CMK (cell line): Measurements from ENCODE around the gene DEFB131B.
"Not testable (repeated sequence)": the region's sequence is repeated elsewhere in the genome, so short reads cannot be mapped to it uniquely, and the experiment has no call there.

ENCODE experiments used
- DNase-seq: peaks from one replicate; pipeline ENCODE4 v3.0.0-alpha.2; 2010; ENCODE audit warnings: low read depth

Gene DEFB131B

DNA sequence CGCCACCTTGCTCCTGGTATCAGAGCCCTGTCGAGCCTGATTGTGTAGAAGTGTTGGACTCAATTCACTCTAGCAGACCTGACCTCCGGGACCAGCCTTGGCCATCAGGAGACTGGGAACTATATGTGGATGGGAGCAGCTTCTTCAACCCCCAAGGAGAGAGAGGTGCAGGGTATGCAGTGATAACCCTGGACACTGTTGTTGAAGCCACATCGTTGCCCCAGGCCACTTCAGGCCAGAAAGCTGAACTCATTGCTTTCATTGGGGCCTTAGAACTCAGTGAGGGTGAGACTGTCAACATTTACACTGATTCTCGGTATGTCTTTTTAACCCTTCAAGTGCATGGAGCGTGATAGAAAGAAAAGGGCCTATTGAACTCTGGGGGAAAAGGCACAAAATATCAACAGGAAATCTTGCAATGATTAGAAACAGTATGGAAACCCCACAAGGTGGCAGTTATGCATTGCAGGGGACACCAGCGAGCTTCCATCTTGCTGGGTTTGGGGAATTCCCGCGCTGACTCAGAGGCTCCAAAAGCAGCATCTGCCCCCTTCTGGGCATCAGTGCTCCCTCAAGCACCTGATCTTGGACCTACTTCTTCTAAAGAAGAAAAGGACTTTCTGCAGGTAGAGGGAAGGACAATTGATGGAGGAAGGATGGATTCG, 33.2 kb downstream of the DEFB131B start:
- not testable (repeated sequence) for DNase-seq

DNA sequence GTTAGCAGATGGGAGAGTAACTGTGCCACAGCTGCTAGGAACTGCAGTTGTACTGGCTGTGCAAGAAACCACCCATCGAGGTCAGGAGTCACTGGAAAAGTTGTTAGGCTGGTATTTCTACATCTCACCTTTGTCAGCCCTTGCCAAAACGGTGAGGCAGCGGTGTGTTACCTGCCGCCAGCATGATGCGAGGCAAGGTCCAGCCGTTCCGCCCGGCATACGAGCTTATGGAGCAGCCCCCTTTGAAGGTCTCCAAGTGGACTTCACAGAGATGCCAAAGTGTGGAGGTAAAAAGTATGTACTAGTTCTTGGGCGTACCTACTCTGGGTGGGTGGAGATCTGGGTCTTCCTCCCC, 33.7 kb downstream of the DEFB131B start:
- not testable (repeated sequence) for DNase-seq

DNA sequence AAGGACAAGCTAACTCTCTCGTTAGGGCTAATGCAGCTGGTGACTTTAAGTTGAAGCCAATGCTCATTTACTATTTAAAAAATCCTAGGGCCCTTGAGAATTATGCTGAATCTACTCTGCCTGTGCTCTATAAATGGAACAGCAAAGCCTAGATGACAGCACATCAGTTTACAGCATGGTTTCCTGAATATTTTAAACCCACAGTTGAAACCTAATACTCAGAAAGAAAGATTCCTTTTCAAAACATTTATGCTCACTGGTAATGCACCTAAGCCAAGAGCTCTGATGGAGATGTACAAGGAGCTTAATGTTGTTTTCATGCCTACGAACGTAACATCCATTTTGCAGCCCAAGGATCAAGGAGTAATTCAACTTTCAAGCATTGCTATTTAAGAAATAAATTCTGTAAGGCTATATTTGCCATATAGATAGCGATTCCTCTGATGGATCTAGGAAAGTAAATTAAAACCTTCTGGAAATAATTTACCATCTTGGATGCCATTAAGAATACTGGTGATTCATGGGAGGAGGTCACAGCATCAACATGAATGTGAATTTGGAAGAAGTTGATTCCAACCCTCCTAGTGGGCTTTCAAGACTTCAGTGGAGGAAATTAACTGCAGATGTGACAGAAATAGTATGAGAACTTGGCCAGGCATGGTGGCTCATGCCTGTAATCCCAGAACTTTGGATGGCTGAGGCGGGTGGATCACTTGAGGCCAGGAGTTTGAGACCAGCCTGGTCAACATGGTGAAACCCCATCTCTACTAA, 35.7 kb downstream of the DEFB131B start:
- no peak for DNase-seq

DNA sequence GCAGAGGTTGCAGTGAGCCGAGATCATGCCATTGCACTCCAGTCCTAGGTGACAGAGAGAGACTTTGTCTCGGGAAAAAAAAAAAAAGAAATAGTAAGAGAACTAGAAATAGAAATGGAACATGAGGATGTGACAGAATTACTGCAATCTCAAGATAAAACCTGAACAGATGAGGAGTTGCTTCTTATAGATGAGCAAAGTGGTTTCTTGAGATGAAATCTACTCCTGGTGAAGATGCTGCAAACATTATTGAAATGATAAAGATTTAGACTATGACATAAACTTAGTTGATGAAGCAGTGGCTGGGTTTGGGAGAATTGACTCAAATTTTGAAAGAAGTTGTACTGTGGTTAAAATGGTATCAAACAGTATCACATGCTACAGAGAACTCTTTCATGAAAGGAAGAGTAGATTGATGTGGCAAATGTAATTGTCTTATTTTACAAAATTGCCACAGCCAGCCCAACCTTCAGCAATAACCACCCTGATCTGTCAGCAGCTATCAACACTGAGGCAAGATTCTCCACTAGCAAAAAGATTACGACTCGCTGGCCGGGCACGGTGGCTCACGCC, 36.5 kb downstream of the DEFB131B start:
- DNase-seq = no peak

DNA sequence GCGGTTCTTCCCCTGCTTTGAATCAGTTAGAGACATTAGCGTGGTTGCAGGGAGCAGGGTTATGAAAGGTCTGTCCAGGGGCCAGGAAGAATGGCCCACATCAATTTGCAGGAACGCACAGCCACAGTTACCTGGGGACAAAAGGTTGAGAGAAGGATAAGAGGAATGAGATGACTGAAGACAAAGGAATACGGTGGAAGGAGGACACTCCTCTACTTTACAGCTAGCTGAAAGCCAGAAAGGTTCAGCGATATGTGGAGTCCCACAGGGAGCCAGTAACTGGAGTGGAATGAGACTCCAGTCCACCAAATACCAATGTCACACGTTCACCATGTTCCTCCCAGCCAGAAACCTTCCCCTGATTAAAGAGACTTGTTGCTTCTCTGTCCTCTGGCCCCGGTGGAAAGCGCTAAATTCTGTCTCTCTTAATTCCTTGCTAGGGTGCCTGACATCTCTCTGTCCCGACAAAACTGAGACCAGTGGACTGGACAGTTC, 39.4 kb downstream of the DEFB131B start:
- DNase-seq = no peak

DNA sequence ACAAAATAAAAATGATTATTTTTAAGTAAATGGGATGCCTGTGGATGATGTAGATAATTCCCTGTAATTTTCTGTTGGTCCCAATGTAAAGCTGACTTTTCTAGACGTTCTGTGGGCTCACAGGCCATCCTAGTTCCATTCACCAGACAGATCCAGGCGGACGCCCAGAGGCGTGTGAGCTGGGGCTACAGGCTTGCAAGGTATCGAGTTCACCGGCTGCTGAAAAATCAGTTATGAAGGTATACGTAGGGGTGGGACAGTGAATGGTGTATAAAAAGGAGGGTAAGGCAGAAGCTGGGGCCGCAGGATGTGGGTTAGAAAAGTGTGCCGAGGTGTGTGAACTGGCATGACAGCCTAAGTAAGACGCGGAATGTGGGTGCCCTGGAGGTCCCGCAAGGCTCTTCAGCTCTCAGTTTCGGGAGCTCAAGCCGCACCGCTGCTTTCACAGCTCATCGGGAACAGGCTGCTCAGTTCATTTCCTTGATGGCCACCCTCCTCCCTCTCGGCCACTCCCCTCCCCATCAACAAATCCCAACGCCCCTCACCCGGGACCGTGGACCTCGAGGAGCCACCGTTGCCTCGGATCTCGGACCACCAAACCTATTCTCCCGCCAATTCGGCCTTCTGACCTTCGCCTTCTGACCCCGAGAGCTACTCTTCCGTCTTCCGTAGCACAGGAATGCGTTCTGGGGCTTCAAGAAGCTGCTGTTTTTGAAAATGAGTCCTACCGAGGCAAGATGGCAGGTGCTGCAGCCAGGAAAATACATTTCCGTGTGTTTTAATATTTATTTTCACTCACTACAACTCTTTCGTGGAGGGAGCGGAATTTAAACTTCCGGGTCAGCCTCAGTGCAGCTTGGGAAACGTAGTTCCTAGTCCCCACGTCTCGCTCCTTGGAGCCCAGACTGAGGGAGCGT, 49.8 kb downstream of the DEFB131B start, which contains the start of gene XNDC1N:
XNDC1N (minus strand) TSS at position 775 of the 917 bp plus-strand sequence. CDS start 5,241 bp downstream, outside the sequence.
- DNase-seq = peak; percentile 69

DNA sequence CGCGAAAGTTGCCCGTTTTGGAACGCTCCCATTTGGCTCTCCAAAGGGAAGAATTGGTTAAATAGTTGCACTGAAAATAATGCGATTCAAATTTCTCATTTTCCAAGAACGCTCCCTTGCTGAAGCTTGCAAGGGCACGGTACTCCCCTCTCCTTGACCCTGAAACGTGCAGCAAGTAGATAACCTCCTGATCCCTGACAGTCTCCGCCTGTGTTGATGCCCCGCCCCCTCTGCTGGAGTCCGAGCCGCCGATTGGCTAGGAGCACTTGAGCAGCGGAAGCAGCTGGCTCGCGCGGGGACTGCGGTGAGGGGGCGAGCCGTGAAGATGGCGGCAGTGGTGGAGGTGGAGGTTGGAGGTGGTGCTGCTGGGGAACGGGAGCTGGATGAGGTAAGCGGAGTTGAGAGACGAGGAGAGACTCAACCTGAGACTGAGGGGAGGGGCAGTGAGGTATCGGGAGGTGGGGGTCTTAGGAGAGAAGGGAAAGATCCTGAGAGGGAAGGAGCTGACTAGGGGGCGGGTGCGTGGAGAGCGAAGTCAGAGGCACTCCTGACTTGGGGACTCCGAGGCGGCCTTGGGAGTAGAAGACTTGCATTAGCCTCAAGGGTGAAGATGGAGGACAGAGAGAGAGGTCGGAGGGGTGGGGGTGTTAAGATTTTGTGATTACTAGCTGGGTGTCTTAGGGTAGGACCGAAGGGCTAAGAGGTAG, 50.6 kb downstream of the DEFB131B start, which contains the start of gene RNF121:
RNF121 (plus strand) TSS at position 310 of the 707 bp plus-strand sequence; CDS start at position 326, 16 bp downstream.
- peak; percentile 94 for DNase-seq

DNA sequence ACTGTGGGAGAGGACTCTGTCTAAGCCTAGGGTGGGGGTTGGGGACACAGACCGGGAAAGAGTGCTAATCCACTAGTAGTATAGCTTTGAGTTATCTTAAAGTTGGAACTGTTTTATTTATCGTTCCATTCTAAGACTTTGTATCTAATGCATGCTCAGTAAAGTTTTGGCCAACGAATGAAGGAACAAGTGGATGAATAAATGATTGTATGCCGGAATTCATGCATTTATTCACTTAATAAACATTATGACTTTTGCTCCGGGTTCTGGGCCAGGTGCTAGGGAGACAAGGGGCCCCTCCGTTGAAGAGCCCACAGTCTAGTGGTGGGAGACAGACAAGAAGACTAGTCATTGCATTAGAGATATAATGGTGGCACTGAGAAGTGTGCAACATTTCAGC, 51.2 kb downstream of the DEFB131B start:
- no peak for DNase-seq

DNA sequence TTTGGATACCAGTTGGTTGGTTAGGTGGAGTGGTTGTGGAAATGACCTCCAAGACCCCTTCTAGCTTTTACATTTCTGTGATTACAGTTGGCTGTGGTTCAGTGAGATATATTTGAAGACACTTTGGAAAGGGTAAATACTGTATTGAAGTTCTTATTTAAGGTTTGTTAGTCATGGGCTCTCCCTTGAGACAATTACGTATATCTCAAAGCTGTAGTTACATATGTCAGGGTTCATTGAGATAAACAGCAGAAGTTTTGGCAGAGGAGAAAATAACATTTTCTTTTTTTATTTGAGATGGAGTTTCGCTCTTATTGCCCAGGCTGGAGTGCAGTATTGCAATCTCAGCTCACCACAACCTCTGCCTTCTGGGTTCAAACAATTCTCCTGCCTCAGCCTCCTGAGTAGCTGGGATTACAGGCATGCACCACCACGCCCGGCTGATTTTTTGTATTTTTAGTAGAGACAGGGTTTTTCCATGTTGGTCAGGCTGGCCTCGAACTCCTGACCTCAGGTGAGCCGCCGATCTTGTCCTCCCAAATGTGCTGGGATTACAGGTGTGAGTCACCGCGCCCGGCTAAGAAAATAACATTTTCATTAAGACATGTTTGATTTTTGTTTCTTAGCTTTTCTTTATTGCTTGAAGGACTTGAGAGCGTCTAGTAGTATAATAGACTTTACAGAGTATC, 52.4 kb downstream of the DEFB131B start:
- no peak for DNase-seq

DNA sequence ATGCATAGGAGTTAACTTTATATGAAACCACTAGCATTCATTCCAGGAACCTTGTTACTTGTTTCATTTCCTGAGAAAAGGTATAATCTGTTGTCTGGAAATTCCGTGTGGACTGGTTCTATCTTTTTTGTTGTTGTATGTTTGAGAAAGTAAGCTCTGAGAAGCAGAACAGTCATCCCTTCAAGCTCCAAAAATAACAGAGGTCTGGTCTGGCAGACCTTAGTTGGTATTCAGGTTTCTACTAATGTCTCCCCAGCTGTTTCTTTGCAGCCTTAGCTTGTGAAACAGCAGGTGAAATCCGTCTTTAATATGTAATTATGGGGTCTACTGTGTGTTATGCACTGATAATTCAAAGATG, 53.0 kb downstream of the DEFB131B start:
- DNase-seq = no peak

DNA sequence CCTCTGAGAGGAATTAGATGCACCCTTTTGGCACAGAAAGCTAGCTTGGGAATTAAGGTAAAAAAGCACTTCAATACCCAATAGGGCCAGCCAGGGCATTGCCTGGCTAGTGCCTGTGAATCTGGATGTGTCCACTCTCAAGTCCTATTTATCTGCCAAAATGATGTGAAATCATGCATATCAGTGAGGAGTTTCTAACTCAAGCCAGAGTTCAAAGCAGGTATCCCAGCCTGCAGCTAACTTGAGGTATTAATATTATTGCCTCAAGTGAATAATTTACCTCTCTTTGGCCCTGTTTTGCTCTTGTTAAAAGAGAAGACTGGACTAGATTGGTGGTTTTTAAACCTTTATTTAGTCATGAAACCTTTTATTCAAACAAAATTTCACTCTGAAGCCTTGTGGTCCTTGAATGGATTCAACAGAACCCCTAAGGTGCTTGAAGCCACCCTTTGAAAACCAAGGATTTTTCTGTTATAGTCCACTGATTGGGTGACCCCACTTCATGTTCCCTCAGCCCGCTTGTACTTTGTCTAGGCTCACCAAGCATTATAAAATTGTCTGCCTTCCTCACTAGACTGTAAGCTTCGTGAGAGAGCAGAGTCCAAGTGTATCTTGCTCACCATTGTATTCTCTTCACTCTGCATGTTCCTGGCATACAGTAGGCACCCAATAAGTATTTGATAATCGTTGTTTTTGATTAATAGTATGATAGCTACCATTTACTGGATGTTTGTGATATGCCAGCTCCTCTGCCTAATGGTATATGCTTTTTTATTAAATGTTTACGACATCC, 55.1 kb downstream of the DEFB131B start:
- DNase-seq = no peak
